ENCODE measurements around the gene ZFYVE27. TPM values are rescaled to one million over a fixed set of nuclear protein-coding genes. Genes with fewer than 3 reads are reported as not detected.

The ZFYVE27 gene
- polyA plus RNA-seq, 1 donor (not counting 4 experiments of a cell fraction or from before 2014, with no cell fraction given), result 14.3 TPM

- Histone ChIP-seq H3K9me1 (ENCODE audit: control insufficient read depth, extremely low read depth, insufficient read depth, low read length) (no peaks in the 10 kb centered on the region), H3K79me2 (ENCODE audit: control insufficient read depth, insufficient read depth, low read length) (no peaks in the 10 kb centered on the region), H4K20me1 (ENCODE audit: control insufficient read depth, extremely low read depth, insufficient read depth, low read length) (no peaks in the 10 kb centered on the region), H3K27ac (ENCODE audit: control insufficient read depth, insufficient read depth, low read length) (no peak overlapping the region), H3K9ac (ENCODE audit: control insufficient read depth, extremely low read depth, insufficient read depth, low read length) (no peak overlapping the region), H3K4me1 (ENCODE audit: control insufficient read depth, extremely low read depth, insufficient read depth, low read length) (peaks cover 3% of the 10 kb centered on the region), H3K4me3 (ENCODE audit: control insufficient read depth in 2 of 3, extremely low read depth in 1 of 3, insufficient read depth in 2 of 3, low read depth in 1 of 3, low read length in 3 of 3) (no peak overlapping the region), H3K4me2 (ENCODE audit: control insufficient read depth, extremely low read depth, insufficient read depth, low read depth, low read length) (no peak overlapping the region), H2AFZ (ENCODE audit: control insufficient read depth, low read length) (no peak overlapping the region), H3K27me3 (ENCODE audit: control insufficient read depth, extremely low read depth, insufficient read depth, low read length) (peaks cover 40% of the 10 kb centered on the region), H3K9me3 (ENCODE audit: control insufficient read depth, low read depth, low read length) (no peaks in the 10 kb centered on the region), H3K36me3 (ENCODE audit: control insufficient read depth in 2 of 2, extremely low read depth in 1 of 2, insufficient read depth in 2 of 2, low read length in 2 of 2) (peaks cover 0 to 2% of the 10 kb centered on the region in 2 experiments)
- dilution Hi-C loops (cut with MboI; ENCODE audit: extremely low pct_ligation_motif_present, low sequenced_read_pairs), result loop anchor here (25.0 kb wide), 1 partner anchor 92 kb away; no protein-coding TSS in a partner anchor
- FAIRE-seq (no peak), DNase-seq (ENCODE audit: low read depth, low spot score) (no peak)
- TF ChIP-seq EZH2 (IDR thresholded peaks at IDR 0.05; ENCODE audit: low read length) (no peak), CTCF (optimal IDR thresholded peaks at IDR 0.05 in 1 of 3, IDR thresholded peaks at IDR 0.05 in 1 of 3, conservative IDR thresholded peaks at IDR 0.05 in 1 of 3; ENCODE audit: extremely low read depth in 1 of 3, insufficient read depth in 2 of 3, low read length in 3 of 3) (no peak)
Measured at GRCh38 chr10:97770255-97770654, 33.3 kb downstream of the ZFYVE27 start.

GRCh38 chr10:97771055-97771891, 34.3 kb downstream of the ZFYVE27 start:
- Histone ChIP-seq H3K4me1 (ENCODE audit: control insufficient read depth, extremely low read depth, insufficient read depth, low read length) (peaks cover 3% of the 10 kb centered on the region), H3K27ac (ENCODE audit: control insufficient read depth, insufficient read depth, low read length) (no peak overlapping the region), H4K20me1 (ENCODE audit: control insufficient read depth, extremely low read depth, insufficient read depth, low read length) (no peaks in the 10 kb centered on the region), H3K9me3 (ENCODE audit: control insufficient read depth, low read depth, low read length) (no peaks in the 10 kb centered on the region), H3K36me3 (ENCODE audit: control insufficient read depth in 2 of 2, extremely low read depth in 1 of 2, insufficient read depth in 2 of 2, low read length in 2 of 2) (peaks cover 0 to 2% of the 10 kb centered on the region in 2 experiments), H2AFZ (ENCODE audit: control insufficient read depth, low read length) (peak overlapping the region; percentile 16), H3K27me3 (ENCODE audit: control insufficient read depth, extremely low read depth, insufficient read depth, low read length) (peaks cover 40% of the 10 kb centered on the region), H3K79me2 (ENCODE audit: control insufficient read depth, insufficient read depth, low read length) (no peaks in the 10 kb centered on the region), H3K9me1 (ENCODE audit: control insufficient read depth, extremely low read depth, insufficient read depth, low read length) (no peaks in the 10 kb centered on the region), H3K4me2 (ENCODE audit: control insufficient read depth, extremely low read depth, insufficient read depth, low read depth, low read length) (peak overlapping the region; percentile 56), H3K9ac (ENCODE audit: control insufficient read depth, extremely low read depth, insufficient read depth, low read length) (no peak overlapping the region), H3K4me3 (ENCODE audit: control insufficient read depth in 2 of 3, extremely low read depth in 1 of 3, insufficient read depth in 2 of 3, low read depth in 1 of 3, low read length in 3 of 3) (peak overlapping the region in 1 of 3 experiments; percentile 47)
- no peak for FAIRE-seq
- TF ChIP-seq EZH2 (IDR thresholded peaks at IDR 0.05; ENCODE audit: low read length) (peak; percentile 94), CTCF (optimal IDR thresholded peaks at IDR 0.05 in 1 of 3, IDR thresholded peaks at IDR 0.05 in 1 of 3, conservative IDR thresholded peaks at IDR 0.05 in 1 of 3; ENCODE audit: extremely low read depth in 1 of 3, insufficient read depth in 2 of 3, low read length in 3 of 3) (no peak)
- dilution Hi-C loops (cut with MboI; ENCODE audit: extremely low pct_ligation_motif_present, low sequenced_read_pairs), result loop anchor here (25.0 kb wide), 1 partner anchor 91 kb away; no protein-coding TSS in a partner anchor
- no peak for DNase-seq (ENCODE audit: low read depth, low spot score)

Measured in keratinocyte (primary cell).